Vagina (tissue), 2 donors: ENCODE results near the gene KRT28.

Experiments used
- POLR2A ChIP-seq, 2 donors: fragments of 450-650 bp; IDR thresholded peaks; one replicate each; pipeline ENCODE4 v1.6.1; 2017; ENCODE audit warnings: antibody characterized with exemption in 2 of 2, mild to moderate bottlenecking in 2 of 2, moderate library complexity in 2 of 2
- TF ChIP-seq, protein P1 (sequence below), 3 experiments: fragments of 450-650 bp in 2 of 3; fragments of 200-600 bp in 1 of 3; sonication (generic) in 1 of 3; IDR thresholded peaks; one replicate each; pipeline ENCODE4 v1.5.1; 2017 to 2019; ENCODE audit warnings: antibody characterized with exemption in 3 of 3, mild to moderate bottlenecking in 2 of 3, moderate library complexity in 2 of 3

GRCh38 chr17:40791111-40791510 is 8.6 kb downstream of the KRT28 start:
- TF ChIP-seq POLR2A (IDR thresholded peaks at IDR 0.05), result no peak
- TF ChIP-seq, protein P1, sequence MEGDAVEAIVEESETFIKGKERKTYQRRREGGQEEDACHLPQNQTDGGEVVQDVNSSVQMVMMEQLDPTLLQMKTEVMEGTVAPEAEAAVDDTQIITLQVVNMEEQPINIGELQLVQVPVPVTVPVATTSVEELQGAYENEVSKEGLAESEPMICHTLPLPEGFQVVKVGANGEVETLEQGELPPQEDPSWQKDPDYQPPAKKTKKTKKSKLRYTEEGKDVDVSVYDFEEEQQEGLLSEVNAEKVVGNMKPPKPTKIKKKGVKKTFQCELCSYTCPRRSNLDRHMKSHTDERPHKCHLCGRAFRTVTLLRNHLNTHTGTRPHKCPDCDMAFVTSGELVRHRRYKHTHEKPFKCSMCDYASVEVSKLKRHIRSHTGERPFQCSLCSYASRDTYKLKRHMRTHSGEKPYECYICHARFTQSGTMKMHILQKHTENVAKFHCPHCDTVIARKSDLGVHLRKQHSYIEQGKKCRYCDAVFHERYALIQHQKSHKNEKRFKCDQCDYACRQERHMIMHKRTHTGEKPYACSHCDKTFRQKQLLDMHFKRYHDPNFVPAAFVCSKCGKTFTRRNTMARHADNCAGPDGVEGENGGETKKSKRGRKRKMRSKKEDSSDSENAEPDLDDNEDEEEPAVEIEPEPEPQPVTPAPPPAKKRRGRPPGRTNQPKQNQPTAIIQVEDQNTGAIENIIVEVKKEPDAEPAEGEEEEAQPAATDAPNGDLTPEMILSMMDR (IDR thresholded peaks at IDR 0.05), result no peak
